ENCODE results near the gene B4GALNT2.

Gene B4GALNT2

DNA sequence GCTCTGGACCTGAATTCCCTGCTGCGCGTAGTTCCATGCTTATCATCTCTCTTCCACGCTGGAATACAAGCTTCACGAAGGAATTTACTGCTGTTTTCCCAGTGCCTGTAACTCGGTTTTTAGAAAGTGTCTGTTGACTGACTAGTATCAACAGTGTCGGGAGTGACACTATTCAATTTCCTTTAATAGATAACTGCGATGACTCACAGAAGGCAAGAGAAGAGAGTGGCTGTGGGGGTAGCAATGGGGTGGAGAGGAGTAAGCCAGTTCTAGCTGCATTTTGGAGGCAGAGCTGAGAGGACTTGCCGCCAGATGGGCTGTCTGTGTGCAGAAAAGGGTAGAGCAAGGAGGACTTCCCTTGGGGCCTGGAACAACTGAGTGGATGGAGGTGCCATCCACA lies 25.2 kb downstream of the B4GALNT2 start:
- Histone ChIP-seq H3K27ac (ENCODE audit: low read length) (no peak overlapping the region), H3K9me2 (replicated peaks; ENCODE audit: insufficient read depth, low read length) (no peaks in the 10 kb centered on the region), H4K20me1 (ENCODE audit: insufficient read depth, low read length) (no peaks in the 10 kb centered on the region), H3K4me2 (ENCODE audit: low read depth, low read length) (no peak overlapping the region), H3F3A (ENCODE audit: insufficient read depth, low read length) (no peaks in the 10 kb centered on the region), H3K27me3 (replicated peaks; ENCODE audit: insufficient read depth, low read length) (peaks cover 37% of the 10 kb centered on the region), H3K4me3 (ENCODE audit: low read length) (no peak overlapping the region), H3K79me2 (ENCODE audit: low read length) (no peaks in the 10 kb centered on the region), H3K9ac (ENCODE audit: low read length) (no peak overlapping the region), H2AFZ (ENCODE audit: low read length) (no peak overlapping the region), H3K36me3 (replicated peaks; ENCODE audit: insufficient read depth, low read length) (no peaks in the 10 kb centered on the region), H3K4me1 (ENCODE audit: low read length) (no peaks in the 10 kb centered on the region), H3K9me3 (replicated peaks; ENCODE audit: insufficient read depth, low read length) (no peaks in the 10 kb centered on the region)
- DNase-seq, result no peak
- TF ChIP-seq EZH2phosphoT487 (IDR thresholded peaks at IDR 0.05; ENCODE audit: low read length) (no peak), EZH2 (optimal IDR thresholded peaks at IDR 0.05; ENCODE audit: low read depth, low read length) (no peak)
- TF ChIP-seq, protein P1, sequence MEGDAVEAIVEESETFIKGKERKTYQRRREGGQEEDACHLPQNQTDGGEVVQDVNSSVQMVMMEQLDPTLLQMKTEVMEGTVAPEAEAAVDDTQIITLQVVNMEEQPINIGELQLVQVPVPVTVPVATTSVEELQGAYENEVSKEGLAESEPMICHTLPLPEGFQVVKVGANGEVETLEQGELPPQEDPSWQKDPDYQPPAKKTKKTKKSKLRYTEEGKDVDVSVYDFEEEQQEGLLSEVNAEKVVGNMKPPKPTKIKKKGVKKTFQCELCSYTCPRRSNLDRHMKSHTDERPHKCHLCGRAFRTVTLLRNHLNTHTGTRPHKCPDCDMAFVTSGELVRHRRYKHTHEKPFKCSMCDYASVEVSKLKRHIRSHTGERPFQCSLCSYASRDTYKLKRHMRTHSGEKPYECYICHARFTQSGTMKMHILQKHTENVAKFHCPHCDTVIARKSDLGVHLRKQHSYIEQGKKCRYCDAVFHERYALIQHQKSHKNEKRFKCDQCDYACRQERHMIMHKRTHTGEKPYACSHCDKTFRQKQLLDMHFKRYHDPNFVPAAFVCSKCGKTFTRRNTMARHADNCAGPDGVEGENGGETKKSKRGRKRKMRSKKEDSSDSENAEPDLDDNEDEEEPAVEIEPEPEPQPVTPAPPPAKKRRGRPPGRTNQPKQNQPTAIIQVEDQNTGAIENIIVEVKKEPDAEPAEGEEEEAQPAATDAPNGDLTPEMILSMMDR (IDR thresholded peaks at IDR 0.05; ENCODE audit: low read length), result no peak

DNA sequence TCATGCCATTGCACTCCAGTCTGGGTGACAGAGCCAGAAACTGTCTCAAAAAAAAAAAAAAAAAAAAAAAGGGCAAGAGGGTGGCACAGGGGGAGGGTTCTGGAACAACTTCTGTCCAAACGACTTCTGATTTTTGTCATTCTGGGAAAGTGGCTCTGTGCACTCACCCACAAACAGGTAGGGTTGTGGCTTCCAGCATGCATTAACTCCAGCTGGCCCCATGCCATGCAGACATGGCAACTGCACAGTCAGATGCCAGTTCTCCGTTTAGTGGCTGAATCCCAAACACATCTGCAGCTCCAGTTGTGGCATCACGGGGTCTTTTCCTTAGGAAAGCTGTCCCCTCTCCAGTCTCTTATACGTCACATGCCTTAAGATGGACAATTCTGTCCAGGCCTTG lies 30.3 kb downstream of the B4GALNT2 start:
- no peak overlapping the region for H2AFZ ChIP-seq (ENCODE audit: low read length)
- TF ChIP-seq EZH2 (optimal IDR thresholded peaks at IDR 0.05; ENCODE audit: low read depth, low read length) (no peak), EZH2phosphoT487 (IDR thresholded peaks at IDR 0.05; ENCODE audit: low read length) (no peak)
- TF ChIP-seq, protein P1 (IDR thresholded peaks at IDR 0.05; ENCODE audit: low read length), result no peak
- H3F3A ChIP-seq (ENCODE audit: insufficient read depth, low read length), result no peaks in the 10 kb centered on the region
- H3K9me3 ChIP-seq (replicated peaks; ENCODE audit: insufficient read depth, low read length), result no peaks in the 10 kb centered on the region
- no peaks in the 10 kb centered on the region for H3K9me2 ChIP-seq (replicated peaks; ENCODE audit: insufficient read depth, low read length)
- no peak overlapping the region for H3K4me3 ChIP-seq (ENCODE audit: low read length)
- no peaks in the 10 kb centered on the region for H3K79me2 ChIP-seq (ENCODE audit: low read length)
- no peak overlapping the region for H3K27ac ChIP-seq (ENCODE audit: low read length)
- peaks cover 39% of the 10 kb centered on the region for H3K27me3 ChIP-seq (replicated peaks; ENCODE audit: insufficient read depth, low read length)
- H3K36me3 ChIP-seq (replicated peaks; ENCODE audit: insufficient read depth, low read length), result no peaks in the 10 kb centered on the region
- H3K4me2 ChIP-seq (ENCODE audit: low read depth, low read length), result no peak overlapping the region
- H3K9ac ChIP-seq (ENCODE audit: low read length), result no peak overlapping the region
- H3K4me1 ChIP-seq (ENCODE audit: low read length), result no peaks in the 10 kb centered on the region
- no peaks in the 10 kb centered on the region for H4K20me1 ChIP-seq (ENCODE audit: insufficient read depth, low read length)
- no peak for DNase-seq

DNA sequence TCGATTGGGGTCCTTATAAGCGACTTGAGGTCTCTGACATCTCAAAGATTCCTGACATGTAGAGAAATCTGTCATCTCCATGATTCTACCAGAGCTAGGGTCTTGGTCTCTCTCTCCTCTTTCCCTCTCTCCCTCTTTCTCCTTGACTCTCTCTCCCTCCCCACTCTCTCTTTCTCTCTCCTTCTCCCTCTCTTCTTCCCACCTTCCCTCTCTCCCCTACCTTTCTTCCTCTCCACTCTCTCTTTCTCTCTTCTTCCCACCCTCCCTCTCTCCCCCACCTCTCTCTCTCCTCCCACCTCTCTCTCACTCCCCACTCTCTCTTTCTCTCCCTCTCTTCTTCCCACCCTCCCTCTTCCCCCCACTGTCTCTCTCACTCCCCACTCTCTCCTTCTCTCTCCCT lies 32.6 kb downstream of the B4GALNT2 start:
- Histone ChIP-seq H3K9me3 (replicated peaks; ENCODE audit: insufficient read depth, low read length) (no peaks in the 10 kb centered on the region), H4K20me1 (ENCODE audit: insufficient read depth, low read length) (no peaks in the 10 kb centered on the region), H3K36me3 (replicated peaks; ENCODE audit: insufficient read depth, low read length) (no peaks in the 10 kb centered on the region), H3K4me1 (ENCODE audit: low read length) (no peaks in the 10 kb centered on the region), H3K79me2 (ENCODE audit: low read length) (no peaks in the 10 kb centered on the region), H3K4me2 (ENCODE audit: low read depth, low read length) (no peak overlapping the region), H3K27ac (ENCODE audit: low read length) (no peak overlapping the region), H3K27me3 (replicated peaks; ENCODE audit: insufficient read depth, low read length) (peaks cover 52% of the 10 kb centered on the region), H3F3A (ENCODE audit: insufficient read depth, low read length) (no peaks in the 10 kb centered on the region), H2AFZ (ENCODE audit: low read length) (no peak overlapping the region), H3K4me3 (ENCODE audit: low read length) (no peak overlapping the region), H3K9me2 (replicated peaks; ENCODE audit: insufficient read depth, low read length) (no peaks in the 10 kb centered on the region), H3K9ac (ENCODE audit: low read length) (no peak overlapping the region)
- DNase-seq, result no peak
- no peak for TF ChIP-seq EZH2phosphoT487 (IDR thresholded peaks at IDR 0.05; ENCODE audit: low read length)
- TF ChIP-seq, protein P1 (IDR thresholded peaks at IDR 0.05; ENCODE audit: low read length), result no peak
- TF ChIP-seq EZH2 (optimal IDR thresholded peaks at IDR 0.05; ENCODE audit: low read depth, low read length), result no peak

Measured in MM.1S (cell line).